Stimulated activated naive CD8-positive, alpha-beta T cell treated with anti-CD3 and anti-CD28 coated beads, Interleukin-15, amount 100 ng/mL, for 72 hours (primary cell): ENCODE data around the gene JAKMIP1.

Source experiments
- ATAC-seq: fragments of 150-1000 bp; cut with Tn5 transposase; 2 replicates; pipeline ENCODE4 v1.10.0; 2021; ENCODE audit warnings: mild to moderate bottlenecking, moderate library complexity
- DNase-seq, 2 donors: peaks; one replicate each; pipeline ENCODE4 v3.0.0; 2021 to 2022
- H3K27ac Mint-ChIP-seq, 2 donors: one replicate each; pipeline ENCODE4 v1.8.0; 2022; ENCODE audit warnings: mild to moderate bottlenecking in 2 of 2, mixed read lengths in 2 of 2, moderate library complexity in 2 of 2
- H3K27me3 Mint-ChIP-seq: one replicate; pipeline ENCODE4 v1.8.0; 2022; ENCODE audit warnings: mixed read lengths
- H3K4me1 Mint-ChIP-seq: one replicate; pipeline ENCODE4 v1.8.0; 2022; ENCODE audit warnings: mild to moderate bottlenecking, mixed read lengths
- H3K4me3 Mint-ChIP-seq, 2 donors: one replicate each; pipeline ENCODE4 v1.8.0; 2022; ENCODE audit warnings: mild to moderate bottlenecking in 2 of 2, mixed read lengths in 2 of 2, moderate library complexity in 1 of 2
- H3K9me3 Mint-ChIP-seq, 2 donors: one replicate each; pipeline ENCODE4 v1.8.0; 2022; ENCODE audit warnings: mixed read lengths in 2 of 2

Gene JAKMIP1

DNA sequence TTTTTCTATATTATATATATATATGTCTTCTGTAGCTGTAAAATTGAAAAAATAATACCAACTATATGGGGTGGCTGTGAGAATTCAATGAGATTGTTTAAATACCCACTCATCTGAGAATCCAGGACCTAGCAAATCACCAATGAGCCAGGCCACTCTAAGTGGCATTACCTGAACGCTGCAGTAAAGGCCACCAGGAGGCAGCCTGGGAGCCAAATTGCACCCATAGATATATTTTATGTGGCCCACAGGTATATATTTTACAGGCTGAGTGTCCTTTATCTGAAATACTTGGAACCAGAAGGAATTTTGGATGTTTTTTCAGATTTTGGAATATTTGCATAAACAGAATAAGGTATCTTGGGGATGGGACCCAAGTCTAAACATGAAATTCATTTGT, 124.0 kb downstream of the JAKMIP1 start:
- H3K4me1 Mint-ChIP-seq: no peaks in the 10 kb centered on the region
- no peak overlapping the region for H3K27ac Mint-ChIP-seq
- H3K27me3 Mint-ChIP-seq: peaks cover 9% of the 10 kb centered on the region
- H3K9me3 Mint-ChIP-seq: peaks cover 7 to 16% of the 10 kb centered on the region in 2 donors
- no peak overlapping the region for H3K4me3 Mint-ChIP-seq
- DNase-seq: no peak
- ATAC-seq: no peak

DNA sequence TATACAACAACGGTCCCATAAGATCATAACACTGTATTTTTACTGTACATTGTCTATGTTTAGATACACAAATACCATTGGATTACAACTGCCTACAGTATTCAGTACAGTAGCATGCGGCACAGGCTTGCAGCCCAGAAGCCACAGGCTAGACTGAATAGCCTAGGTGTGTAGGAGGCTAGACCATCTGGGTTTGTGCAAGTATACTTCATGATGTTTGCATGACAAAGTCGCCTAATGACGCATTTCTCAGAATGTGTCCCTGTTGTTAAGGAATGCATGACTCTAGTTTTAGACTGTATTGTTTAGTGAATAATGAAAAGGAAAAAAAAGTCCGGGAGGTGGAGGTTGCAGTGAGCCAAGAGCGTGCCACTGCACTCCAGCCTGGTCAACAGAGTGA, 125.6 kb downstream of the JAKMIP1 start:
- Mint-ChIP-seq H3K4me1 (no peaks in the 10 kb centered on the region), H3K27me3 (peaks cover 20% of the 10 kb centered on the region), H3K27ac (no peak overlapping the region), H3K9me3 (no peaks in the 10 kb centered on the region), H3K4me3 (no peak overlapping the region)
- DNase-seq (no peak), ATAC-seq (no peak)

DNA sequence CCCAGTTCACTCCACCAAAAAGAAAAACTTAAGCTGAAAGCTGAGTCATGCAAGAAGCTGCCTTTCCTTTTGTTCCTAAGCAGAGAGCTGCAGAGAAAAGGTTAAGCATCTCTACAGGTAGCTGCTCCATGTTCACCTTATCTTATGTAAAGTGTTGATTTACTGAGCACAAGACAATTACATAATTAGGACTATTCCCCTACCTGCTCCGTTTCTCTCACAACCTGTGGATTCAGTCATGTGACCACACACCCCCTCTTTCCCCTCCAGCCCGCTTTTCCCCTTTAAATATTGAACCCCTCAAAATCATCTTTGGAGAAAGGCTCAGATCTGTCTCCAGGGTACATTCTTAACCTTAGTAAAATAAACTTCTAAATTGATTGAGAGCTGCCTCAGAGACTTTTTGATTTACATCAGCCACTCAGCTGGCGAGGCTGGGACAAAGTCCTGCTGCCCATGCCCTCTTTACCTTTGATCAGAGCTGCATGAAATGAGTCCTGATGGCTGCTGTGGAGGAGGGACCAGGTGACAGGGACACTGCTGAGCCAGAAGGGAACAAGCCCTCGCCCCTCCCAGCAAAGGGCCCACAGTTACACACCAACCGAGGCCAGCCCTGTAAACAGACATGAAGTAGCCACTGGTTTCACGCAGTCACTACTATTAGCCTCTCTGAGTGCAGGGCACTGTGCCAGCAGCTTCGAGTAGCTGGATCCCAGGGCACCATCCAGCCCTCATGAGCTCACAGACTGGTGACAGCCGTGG, 128.2 kb downstream of the JAKMIP1 start:
- DNase-seq: no peak
- no peak for ATAC-seq
- no peaks in the 10 kb centered on the region for H3K4me1 Mint-ChIP-seq
- H3K9me3 Mint-ChIP-seq: no peaks in the 10 kb centered on the region
- peaks cover 37% of the 10 kb centered on the region for H3K27me3 Mint-ChIP-seq
- no peak overlapping the region for H3K4me3 Mint-ChIP-seq
- no peak overlapping the region for H3K27ac Mint-ChIP-seq

DNA sequence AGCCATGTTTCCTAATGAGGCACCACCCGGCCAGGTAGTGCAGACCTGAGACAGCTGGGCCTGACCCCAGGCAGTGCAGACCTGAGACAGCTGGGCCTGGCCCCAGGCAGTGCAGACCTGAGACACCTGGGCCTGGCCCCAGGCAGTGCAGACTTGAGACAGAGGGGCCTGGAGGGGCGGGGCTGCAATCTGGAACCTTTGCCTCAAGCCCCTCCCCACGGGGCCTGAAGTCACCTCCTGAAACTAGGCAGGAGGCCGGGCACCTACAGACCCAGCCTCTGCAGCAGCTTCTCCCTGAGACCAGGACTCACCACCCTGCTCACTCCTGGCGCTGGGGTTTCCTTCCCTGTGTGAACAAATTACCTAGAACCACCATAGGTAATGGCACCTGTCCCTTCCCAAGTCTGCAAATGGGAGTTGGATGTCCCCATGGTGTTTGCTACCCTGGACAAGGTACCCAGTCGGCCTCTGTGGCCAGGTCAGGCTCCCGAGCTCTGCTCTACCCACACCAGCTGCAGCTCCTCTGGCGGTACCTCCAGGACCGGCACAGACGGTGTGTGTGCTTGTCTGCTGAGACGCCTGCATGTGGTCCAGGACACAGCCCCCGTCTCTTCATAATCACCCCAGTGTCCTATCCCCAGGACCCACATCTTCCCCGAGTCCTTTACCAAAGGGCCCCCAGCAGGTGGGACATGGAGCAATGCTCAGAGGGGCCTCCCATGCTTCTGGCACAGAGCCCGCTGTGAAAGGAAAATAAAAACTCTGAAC, 129.0 kb downstream of the JAKMIP1 start:
- Mint-ChIP-seq H3K4me1 (no peaks in the 10 kb centered on the region), H3K27me3 (peaks cover 41% of the 10 kb centered on the region), H3K4me3 (no peak overlapping the region), H3K9me3 (no peaks in the 10 kb centered on the region), H3K27ac (no peak overlapping the region)
- ATAC-seq: no peak
- no peak for DNase-seq

DNA sequence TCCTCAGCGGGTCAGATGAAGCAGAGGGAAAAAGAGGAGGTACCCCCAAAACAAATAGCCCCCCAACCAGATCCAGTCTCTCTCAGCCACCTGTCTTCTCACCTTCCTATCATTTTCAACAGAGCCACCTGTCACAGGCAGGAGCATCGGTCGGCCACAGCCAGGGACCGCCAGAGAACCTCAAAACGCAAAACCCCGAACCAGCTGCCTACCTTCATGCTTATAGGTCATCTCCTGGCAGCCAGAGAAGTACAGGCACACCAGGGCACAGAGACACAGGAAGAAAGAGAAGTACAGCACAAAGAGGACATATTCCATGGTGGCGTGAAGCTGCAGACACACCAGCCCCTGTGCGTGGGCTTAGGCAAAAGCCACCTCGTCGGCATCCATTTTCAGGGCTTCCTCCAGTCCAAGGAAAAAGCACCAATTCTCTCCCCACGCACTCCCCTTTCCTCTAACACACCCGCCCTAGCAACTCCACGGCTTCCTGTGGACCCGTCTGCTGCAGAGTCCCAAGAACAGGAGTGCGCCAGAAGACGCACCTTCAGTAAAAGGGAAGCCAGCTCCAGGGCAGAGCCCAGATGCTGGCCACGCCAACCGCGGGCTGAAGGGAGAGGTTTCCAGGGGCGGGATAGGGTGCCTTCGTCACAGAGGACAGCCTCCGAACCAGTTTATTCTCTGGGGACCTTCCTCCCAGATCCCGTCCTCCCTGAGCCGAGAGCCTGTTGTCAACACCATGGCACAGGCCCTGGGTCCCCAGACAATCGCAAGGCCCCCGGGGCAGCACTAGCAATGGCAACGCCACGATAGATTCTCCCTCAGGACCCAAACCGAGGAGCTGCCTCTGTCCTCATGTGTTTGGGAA, 130.3 kb downstream of the JAKMIP1 start:
- Mint-ChIP-seq H3K27ac (no peak overlapping the region), H3K4me1 (no peaks in the 10 kb centered on the region), H3K4me3 (no peak overlapping the region), H3K9me3 (no peaks in the 10 kb centered on the region), H3K27me3 (peaks cover 41% of the 10 kb centered on the region)
- DNase-seq: no peak
- no peak for ATAC-seq

DNA sequence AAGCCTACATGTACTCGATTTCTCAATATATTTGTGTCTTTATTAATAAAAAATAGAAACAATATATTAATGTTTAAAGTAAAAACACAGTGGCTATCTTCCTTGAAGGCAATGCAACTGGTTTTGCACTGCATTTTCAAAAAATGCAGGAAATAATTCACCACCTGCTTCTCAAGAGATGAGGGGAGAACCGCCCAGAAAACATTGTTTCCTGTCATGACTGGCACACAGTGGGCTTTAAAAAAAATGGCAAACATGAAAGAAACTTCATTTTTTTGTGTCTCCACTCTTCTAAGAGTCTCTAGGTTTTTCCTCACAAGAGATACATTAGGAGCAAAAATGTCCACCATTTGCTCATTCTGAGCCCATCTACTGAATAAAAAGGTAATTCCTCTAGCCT, 131.4 kb downstream of the JAKMIP1 start:
- H3K9me3 Mint-ChIP-seq: no peaks in the 10 kb centered on the region
- H3K4me3 Mint-ChIP-seq: no peak overlapping the region
- no peak for DNase-seq
- peaks cover 41% of the 10 kb centered on the region for H3K27me3 Mint-ChIP-seq
- no peak overlapping the region for H3K27ac Mint-ChIP-seq
- H3K4me1 Mint-ChIP-seq: no peaks in the 10 kb centered on the region
- no peak for ATAC-seq

DNA sequence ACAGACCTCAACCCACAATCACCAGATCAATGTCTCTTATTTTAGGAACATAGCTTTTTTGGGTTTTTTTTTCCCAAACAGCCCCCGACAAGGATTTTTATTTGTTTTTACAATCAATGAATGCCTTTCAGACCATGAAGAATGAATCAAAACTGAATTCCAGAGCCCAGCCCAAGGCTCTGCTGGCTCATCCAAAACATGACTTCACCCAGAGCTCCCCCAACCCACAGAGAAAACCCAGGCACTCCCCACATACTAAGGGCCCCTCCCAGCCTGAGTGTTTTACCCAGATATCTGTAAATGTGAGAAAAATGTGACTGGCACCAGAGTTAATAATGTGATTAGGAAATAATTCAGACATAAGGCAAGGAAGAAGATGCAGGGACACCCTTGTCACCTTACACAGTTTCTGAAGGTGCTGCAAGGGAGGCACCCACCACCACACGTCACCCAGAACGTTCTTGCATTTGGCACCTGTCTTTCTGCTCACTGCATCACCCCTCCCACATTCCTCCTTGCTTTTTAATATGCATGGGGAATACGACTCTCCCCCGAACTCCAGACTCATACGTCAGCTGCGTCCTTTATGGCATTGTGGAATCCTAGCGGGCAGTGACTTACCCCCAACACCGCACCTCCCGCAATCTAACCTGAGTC, 134.3 kb downstream of the JAKMIP1 start:
- no peaks in the 10 kb centered on the region for H3K4me1 Mint-ChIP-seq
- DNase-seq (no peak), ATAC-seq (no peak)
- H3K9me3 Mint-ChIP-seq: peaks cover 0 to 5% of the 10 kb centered on the region in 2 donors
- peak overlapping the region in 1 of 2 donors; percentile 19 for H3K27ac Mint-ChIP-seq
- H3K27me3 Mint-ChIP-seq: peaks cover 31% of the 10 kb centered on the region
- no peak overlapping the region for H3K4me3 Mint-ChIP-seq

DNA sequence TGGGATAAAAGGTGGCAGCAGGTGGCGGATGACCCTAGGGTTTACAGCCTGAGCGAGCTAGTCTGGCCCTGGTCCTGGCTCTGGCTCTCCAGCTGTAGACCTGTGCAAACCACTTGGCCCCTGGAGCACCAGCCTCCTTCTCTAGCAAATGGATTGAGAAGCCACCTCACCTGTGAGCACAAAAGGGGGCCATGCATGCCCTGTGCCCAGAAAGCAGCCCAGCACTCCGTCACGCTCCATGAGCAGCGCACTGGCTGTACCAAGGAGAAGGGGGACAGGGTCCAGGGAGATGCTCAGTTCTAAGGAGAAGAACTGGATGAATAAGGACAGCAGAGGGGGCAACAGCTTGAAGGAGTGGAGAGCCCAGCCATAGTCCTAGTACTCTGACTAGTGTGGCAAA, 135.2 kb downstream of the JAKMIP1 start:
- no peak overlapping the region for H3K4me3 Mint-ChIP-seq
- peaks cover 4 to 14% of the 10 kb centered on the region in 2 donors for H3K9me3 Mint-ChIP-seq
- H3K27ac Mint-ChIP-seq: no peak overlapping the region
- no peaks in the 10 kb centered on the region for H3K4me1 Mint-ChIP-seq
- ATAC-seq (no peak), DNase-seq (no peak)
- peaks cover 25% of the 10 kb centered on the region for H3K27me3 Mint-ChIP-seq

DNA sequence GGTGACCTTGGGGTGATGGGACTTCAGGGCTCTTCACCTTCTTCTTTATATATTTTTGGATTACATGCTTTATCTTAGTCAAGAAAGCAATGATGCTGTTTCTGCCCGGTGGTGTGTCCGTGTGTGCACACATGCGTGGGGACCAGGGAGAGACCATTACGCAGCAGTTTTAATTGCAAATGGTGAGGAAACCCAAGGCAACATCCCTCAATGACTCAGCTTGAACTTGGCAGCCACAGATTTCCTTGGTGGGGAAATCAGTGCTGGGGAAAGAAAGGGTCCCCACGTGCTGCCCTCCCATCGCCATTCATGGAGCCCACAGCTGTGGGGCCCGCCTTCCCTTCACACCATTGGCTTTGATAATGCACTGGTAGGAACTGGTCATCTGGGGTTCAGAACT, 136.0 kb downstream of the JAKMIP1 start:
- H3K4me3 Mint-ChIP-seq: no peak overlapping the region
- ATAC-seq (no peak), DNase-seq (no peak)
- H3K4me1 Mint-ChIP-seq: no peaks in the 10 kb centered on the region
- H3K27ac Mint-ChIP-seq: no peak overlapping the region
- H3K9me3 Mint-ChIP-seq: peaks cover 6 to 20% of the 10 kb centered on the region in 2 donors
- H3K27me3 Mint-ChIP-seq: peaks cover 17% of the 10 kb centered on the region

DNA sequence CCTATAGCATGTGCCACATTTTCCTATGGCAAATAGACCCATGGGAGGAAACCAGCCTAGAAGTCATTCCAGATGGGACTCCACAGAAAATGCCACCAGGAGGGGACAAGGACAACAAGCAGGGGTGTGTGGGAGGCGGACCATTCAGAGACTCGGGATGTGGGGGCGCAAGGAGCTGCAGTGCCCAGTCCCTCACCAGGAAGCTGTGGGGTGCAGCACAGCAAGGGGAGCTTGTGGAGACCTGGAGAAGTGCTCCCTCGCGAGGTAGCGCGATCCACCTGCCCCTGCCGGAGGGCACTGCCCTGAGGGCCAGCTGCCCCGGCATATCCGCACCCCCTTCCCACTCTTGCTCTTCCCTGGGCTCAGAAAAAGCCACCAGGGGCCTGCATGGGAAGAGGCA, 136.7 kb downstream of the JAKMIP1 start:
- ATAC-seq (no peak), DNase-seq (no peak)
- H3K9me3 Mint-ChIP-seq: peaks cover 9 to 27% of the 10 kb centered on the region in 2 donors
- H3K4me1 Mint-ChIP-seq: no peaks in the 10 kb centered on the region
- no peak overlapping the region for H3K4me3 Mint-ChIP-seq
- peaks cover 15% of the 10 kb centered on the region for H3K27me3 Mint-ChIP-seq
- no peak overlapping the region for H3K27ac Mint-ChIP-seq

DNA sequence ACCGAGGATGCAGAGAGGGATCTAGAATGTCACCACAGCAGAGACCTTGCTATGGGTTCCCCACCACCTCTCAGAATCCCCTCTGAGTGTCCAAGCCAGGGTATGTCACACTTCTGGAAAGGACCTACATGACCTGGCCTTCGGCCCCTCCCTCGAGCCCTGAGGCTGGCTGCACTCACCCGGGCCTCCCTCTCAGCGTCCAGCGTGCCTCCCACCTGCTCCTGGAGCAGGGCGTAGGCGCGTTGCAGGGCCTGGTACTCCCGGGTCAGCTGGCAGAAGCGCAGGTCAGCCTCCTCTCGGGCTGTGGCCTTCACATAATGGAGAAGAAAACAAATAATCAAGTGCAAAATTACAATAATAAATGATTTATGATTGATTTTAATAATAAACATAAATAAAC, 138.2 kb downstream of the JAKMIP1 start:
- H3K4me1 Mint-ChIP-seq: no peaks in the 10 kb centered on the region
- peaks cover 15 to 38% of the 10 kb centered on the region in 2 donors for H3K9me3 Mint-ChIP-seq
- H3K4me3 Mint-ChIP-seq: no peak overlapping the region
- ATAC-seq (no peak), DNase-seq (no peak)
- peaks cover 4% of the 10 kb centered on the region for H3K27me3 Mint-ChIP-seq
- no peak overlapping the region for H3K27ac Mint-ChIP-seq

DNA sequence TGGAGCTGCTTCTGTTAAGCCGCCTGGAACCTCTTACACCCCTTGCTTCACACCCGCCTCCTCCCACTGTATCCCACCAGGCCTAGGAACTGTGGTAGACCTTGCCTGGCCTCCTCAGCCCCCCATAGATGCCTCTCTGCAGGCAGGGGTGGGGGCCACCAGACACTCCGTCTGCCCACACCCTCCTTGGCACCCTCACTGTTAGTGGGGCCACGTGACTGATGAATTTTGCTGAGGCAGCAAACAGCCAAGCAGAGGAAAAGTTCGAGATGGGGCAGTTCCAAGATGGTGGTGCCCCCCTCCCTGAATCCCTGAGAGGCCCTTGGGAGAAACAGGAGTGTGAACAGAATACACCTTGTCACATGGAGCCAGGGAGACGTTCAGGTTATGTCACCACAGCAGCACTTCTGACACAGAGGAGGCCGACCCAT, 141.0 kb downstream of the JAKMIP1 start:
- H3K27ac Mint-ChIP-seq: no peak overlapping the region
- no peaks in the 10 kb centered on the region for H3K27me3 Mint-ChIP-seq
- no peak overlapping the region for H3K4me3 Mint-ChIP-seq
- DNase-seq (no peak), ATAC-seq (no peak)
- no peaks in the 10 kb centered on the region for H3K4me1 Mint-ChIP-seq
- H3K9me3 Mint-ChIP-seq: peaks cover 15 to 44% of the 10 kb centered on the region in 2 donors

DNA sequence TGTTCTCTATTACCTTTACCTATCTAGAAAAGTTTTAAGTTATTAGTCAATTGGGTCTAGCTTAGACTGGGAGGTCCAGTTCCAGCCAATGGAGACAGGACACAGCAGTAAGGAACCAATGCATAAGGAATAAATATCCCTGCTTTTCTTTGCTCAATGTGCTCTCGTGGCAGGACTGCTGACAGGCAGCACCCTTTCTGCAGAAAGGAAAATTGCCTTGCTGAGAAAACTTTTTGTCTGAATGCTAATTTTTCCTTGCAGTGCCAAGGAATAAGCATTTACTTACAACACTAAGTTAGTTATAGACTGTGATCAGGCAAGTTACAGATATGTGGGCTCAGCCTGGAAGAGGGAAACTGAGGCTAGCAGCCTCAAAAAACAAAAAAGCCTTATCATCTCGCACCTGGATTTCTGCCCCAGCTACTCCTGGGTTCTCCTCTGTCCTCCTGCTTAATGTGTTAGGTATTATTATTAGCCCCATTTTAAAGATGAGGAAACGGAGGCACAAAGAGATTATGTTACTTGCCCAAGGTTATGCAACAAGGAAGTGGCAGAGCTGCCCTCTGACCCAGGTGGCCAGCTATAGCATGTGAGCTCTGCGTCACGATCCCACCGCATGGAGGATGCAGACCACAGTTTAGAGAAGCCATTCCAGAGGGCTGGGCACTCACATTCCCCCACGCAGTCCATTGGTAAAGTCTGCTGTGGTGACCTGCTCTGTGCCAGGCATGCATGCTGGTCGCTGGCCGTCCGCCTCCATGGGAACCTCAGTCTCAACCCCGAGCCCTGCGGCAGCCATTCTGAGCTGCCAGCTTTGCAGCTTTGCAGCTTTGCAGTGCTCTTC, 141.6 kb downstream of the JAKMIP1 start:
- Mint-ChIP-seq H3K9me3 (peaks cover 15 to 44% of the 10 kb centered on the region in 2 donors), H3K4me3 (no peak overlapping the region), H3K4me1 (no peaks in the 10 kb centered on the region), H3K27me3 (no peaks in the 10 kb centered on the region), H3K27ac (no peak overlapping the region)
- DNase-seq (no peak), ATAC-seq (no peak)

DNA sequence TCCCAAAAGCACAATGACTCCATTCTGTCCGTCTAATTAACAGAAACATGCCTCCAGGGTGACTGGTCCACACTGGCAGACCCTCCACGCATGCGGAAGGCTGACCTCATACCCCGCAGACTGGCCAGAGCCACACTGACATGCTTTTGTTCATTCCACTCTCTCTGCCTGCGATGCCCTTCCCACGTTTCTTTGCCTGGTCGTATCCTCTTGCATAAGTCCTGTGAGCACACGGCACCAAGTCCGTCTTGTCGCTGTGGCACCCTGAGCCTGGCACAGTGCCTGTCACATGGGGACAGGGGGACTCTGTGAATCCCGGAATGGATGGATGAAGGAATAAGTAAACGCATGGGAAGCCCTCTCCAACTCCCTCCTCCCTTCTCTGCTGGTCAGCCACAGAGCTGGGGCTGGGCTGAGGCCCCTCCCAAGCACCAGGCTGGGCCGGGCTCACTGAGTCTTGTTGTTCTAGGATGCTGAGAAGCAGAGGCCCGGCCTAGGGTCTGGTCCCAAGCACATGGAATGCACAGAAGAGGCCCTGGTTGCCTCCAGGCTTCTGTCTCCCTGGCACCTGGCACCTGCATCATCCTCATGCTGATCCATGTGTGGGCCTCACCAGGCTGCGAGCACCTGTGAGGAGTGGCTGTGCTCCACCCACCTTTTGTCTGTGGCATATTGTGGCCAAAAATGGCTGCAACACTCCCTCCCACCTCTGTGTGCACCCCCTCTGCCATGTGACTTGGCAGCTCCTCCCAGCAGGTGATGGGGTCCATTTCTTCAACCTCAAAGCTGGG, 143.2 kb downstream of the JAKMIP1 start:
- H3K27ac Mint-ChIP-seq: peak overlapping the region in 1 of 2 donors; percentile 14
- no peak for ATAC-seq
- no peak for DNase-seq
- no peak overlapping the region for H3K4me3 Mint-ChIP-seq
- no peaks in the 10 kb centered on the region for H3K4me1 Mint-ChIP-seq
- H3K9me3 Mint-ChIP-seq: peaks cover 15 to 44% of the 10 kb centered on the region in 2 donors
- H3K27me3 Mint-ChIP-seq: no peaks in the 10 kb centered on the region
